Duodenal mucosa (tissue), 2 donors: Measurements from ENCODE around the gene TMEM114.

Source experiments
- H3K27ac ChIP-seq: one replicate; pipeline ENCODE4 v1.7.0; 2013; ENCODE audit warnings: low read depth, low read length
- H3K27me3 ChIP-seq, 2 donors: one replicate each; pipeline ENCODE4 v1.7.0; 2013; ENCODE audit warnings: low read length in 2 of 2, control low read depth in 1 of 2; ENCODE audit not compliant: insufficient read depth in 2 of 2, control insufficient read depth in 1 of 2
- H3K36me3 ChIP-seq, 2 donors: one replicate each; pipeline ENCODE4 v1.7.0; 2013; ENCODE audit warnings: low read length in 2 of 2, control low read depth in 1 of 2; ENCODE audit not compliant: insufficient read depth in 2 of 2, control insufficient read depth in 1 of 2
- H3K4me1 ChIP-seq, 2 donors: one replicate each; pipeline ENCODE4 v1.7.0; 2013; ENCODE audit warnings: low read length in 2 of 2, control low read depth in 1 of 2; ENCODE audit not compliant: insufficient read depth in 2 of 2, control insufficient read depth in 1 of 2
- H3K4me3 ChIP-seq, 2 donors: one replicate each; pipeline ENCODE4 v1.7.0; 2013; ENCODE audit warnings: low read length in 2 of 2, low read depth in 1 of 2
- H3K9ac ChIP-seq, 2 donors: one replicate each; pipeline ENCODE4 v1.7.0; 2013; ENCODE audit warnings: low read length in 2 of 2, low read depth in 1 of 2
- H3K9me3 ChIP-seq, 2 donors: one replicate each; pipeline ENCODE4 v1.7.0; 2013; ENCODE audit warnings: low read length in 2 of 2, control low read depth in 1 of 2; ENCODE audit not compliant: control insufficient read depth in 1 of 2

Gene TMEM114

DNA sequence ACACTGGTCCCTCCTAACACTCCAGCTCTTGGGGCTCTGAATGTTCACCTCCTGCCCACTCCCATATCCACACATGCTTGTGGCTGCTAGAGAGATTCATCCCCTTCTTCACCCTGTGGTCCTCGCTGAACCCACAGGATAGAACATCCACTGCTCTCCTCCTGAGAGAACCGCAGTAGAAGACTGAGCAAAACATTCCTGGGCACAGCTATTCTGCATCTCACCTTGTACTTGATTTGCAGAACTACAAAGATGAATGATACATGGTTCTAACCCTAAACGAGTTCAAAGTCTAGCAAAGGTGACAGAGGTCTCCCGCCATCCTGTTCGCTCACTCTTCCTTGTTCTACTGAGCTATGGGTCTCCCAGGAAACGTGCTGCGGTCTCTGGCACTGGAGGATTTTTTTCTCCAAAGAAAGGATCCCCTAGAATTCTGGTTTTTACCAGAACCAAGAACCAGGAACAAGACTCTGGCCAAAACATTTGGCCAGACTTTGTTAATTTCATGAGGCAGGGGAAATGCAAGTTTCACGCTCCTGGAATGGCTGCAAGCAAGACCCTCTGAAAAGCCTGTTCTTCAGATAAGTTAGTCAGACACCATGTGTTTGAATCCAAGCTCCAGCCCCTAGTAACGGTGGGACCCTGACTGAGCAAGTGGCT lies 39.5 kb downstream of the TMEM114 start:
- Histone ChIP-seq H3K9me3 (no peaks in the 10 kb centered on the region), H3K27ac (no peak overlapping the region), H3K27me3 (no peaks in the 10 kb centered on the region), H3K4me3 (no peak overlapping the region), H3K4me1 (peaks cover 25 to 31% of the 10 kb centered on the region in 2 donors), H3K36me3 (no peaks in the 10 kb centered on the region), H3K9ac (no peak overlapping the region)

DNA sequence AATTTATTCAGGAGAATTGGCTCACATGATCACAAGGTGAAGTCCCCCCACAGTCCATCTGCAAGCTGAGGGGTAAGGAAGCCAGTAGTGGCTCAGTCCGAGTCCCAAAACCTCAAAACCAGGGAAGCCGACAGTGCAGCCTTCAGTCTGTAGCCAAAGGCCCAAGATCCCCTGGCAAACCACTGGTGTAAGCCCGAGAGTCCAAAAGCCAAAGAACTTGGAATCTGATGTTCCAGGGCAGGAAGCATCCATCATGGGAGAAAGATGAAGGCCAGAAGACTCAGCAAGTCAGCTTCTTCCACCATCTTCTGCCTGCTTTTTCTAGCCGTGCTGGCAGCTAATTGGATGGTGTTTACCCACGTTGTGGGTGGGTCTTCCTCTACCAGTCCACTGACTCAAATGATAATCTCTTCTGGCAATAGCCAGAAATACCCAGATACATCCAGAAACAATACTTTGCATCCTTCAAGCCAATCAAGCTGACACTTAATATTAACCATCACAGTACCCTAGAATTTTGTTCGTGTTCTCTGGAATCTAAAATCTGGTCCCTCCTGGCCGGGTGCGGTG lies 40.4 kb downstream of the TMEM114 start:
- H3K36me3 ChIP-seq: no peaks in the 10 kb centered on the region
- peaks cover 25 to 31% of the 10 kb centered on the region in 2 donors for H3K4me1 ChIP-seq
- no peaks in the 10 kb centered on the region for H3K9me3 ChIP-seq
- H3K9ac ChIP-seq: no peak overlapping the region
- H3K27ac ChIP-seq: no peak overlapping the region
- H3K27me3 ChIP-seq: no peaks in the 10 kb centered on the region
- H3K4me3 ChIP-seq: no peak overlapping the region

DNA sequence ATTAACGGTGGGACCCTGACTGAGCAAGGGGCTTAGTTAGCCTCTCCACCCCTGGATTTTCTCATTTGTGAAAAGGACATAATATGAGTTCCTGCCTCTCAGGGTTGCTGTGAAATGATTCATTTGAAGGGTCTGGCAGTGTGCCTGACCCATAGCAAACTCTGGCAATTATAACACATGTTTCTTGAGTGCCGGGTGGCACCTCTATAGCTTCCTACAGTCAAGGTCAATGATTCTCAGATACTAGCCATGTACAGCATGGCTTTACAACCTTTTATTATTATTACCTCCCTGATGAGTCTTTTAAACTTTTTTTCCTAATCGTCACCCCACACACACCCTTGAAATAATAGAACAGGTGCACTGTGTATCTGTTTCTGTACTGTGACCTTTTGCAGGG lies 42.1 kb downstream of the TMEM114 start:
- H3K27me3 ChIP-seq: no peaks in the 10 kb centered on the region
- H3K36me3 ChIP-seq: no peaks in the 10 kb centered on the region
- no peak overlapping the region for H3K4me3 ChIP-seq
- H3K27ac ChIP-seq: peak overlapping the region; percentile 23
- peaks cover 25 to 45% of the 10 kb centered on the region in 2 donors for H3K4me1 ChIP-seq
- peak overlapping the region in 1 of 2 donors; percentile 15 for H3K9ac ChIP-seq
- H3K9me3 ChIP-seq: no peaks in the 10 kb centered on the region

DNA sequence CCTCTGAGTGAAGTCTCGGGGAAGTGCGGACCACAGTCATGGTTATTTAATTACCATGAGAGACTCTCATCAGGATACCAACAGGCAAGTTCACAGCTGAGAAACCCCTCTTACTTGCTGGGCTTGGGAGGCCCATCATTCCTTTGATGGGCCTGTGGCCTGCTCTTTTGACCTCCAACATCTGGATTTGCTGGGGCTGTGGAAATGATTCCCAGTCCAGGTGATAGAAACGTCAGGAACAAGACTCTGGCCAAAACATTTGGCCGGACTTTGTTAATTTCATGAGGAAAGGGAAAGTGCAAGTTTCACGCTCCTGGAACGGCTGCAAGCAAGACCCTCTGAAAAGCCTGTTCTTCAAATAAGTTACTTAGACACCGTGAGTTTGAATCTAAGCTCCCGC lies 42.5 kb downstream of the TMEM114 start:
- peak overlapping the region in 1 of 2 donors; percentile 15 for H3K9ac ChIP-seq
- peak overlapping the region; percentile 23 for H3K27ac ChIP-seq
- H3K9me3 ChIP-seq: no peaks in the 10 kb centered on the region
- no peak overlapping the region for H3K4me3 ChIP-seq
- H3K4me1 ChIP-seq: peaks cover 25 to 47% of the 10 kb centered on the region in 2 donors
- H3K27me3 ChIP-seq: no peaks in the 10 kb centered on the region
- no peaks in the 10 kb centered on the region for H3K36me3 ChIP-seq

DNA sequence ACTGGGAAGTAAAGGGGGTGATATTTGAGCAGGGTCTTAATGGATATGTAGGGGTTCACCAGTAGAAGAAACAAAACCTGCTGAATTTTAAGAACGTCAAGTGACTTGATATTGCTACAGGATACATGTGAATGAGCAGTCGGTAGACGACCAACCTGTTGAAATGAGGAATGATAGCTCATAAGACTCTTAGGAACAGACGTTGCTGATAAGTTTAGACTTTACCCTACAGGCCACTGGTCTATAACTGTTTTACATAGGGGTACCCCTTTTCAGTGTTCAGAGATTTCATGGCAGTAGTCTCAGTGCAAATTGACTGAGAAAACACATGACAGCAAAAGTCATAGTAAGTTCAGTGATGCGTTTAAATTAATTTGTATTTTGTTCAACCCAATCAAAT lies 45.9 kb downstream of the TMEM114 start:
- H3K9ac ChIP-seq: no peak overlapping the region
- peaks cover 20 to 42% of the 10 kb centered on the region in 2 donors for H3K4me1 ChIP-seq
- no peaks in the 10 kb centered on the region for H3K36me3 ChIP-seq
- no peak overlapping the region for H3K4me3 ChIP-seq
- no peak overlapping the region for H3K27ac ChIP-seq
- no peaks in the 10 kb centered on the region for H3K9me3 ChIP-seq
- no peaks in the 10 kb centered on the region for H3K27me3 ChIP-seq

DNA sequence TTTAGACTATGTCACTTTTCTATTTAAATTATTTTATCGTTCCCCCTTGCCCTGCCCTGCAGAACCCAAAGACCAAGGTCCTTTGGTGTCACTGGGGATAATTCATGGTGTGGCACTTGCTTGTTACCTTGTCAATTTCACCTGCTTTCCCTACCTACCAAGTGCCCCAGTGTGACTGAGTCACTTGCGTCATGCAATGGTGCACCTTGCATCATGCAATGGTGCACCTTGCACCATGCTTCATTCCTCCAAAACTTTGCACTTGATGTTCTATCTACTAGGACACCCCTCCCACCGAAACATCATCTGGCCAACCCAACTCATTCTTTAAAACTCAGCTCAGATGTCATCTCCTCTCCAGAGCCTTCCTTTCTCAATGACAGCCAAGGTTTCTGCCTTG lies 47.1 kb downstream of the TMEM114 start:
- no peaks in the 10 kb centered on the region for H3K9me3 ChIP-seq
- no peaks in the 10 kb centered on the region for H3K36me3 ChIP-seq
- H3K27me3 ChIP-seq: no peaks in the 10 kb centered on the region

DNA sequence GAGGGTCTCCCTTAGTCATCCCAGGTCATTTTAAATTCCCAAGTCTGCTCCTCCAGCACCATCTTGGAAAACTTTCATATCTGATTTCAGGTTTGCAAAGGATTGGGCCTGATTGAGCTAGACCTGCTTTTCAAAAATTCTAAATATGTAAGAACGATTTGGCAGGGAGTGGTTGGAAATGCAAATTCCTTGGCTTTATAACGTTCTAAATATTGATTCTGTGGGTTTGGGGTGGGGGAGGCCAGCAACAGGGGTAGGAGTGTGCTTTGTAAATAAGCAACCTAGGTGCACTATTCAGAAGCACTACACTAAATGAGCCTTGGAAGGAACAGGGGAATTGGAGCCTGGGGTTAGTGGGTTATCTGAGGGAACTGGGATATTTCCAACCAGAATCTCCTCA lies 47.9 kb downstream of the TMEM114 start:
- Histone ChIP-seq H3K36me3 (no peaks in the 10 kb centered on the region), H3K27me3 (no peaks in the 10 kb centered on the region), H3K9me3 (no peaks in the 10 kb centered on the region), H3K4me3 (no peak overlapping the region), H3K4me1 (peaks cover 10 to 31% of the 10 kb centered on the region in 2 donors), H3K9ac (no peak overlapping the region), H3K27ac (no peak overlapping the region)

More for the DNA sequence above, 47.1 kb downstream of the TMEM114 start:
- H3K9ac ChIP-seq: no peak overlapping the region
- H3K4me3 ChIP-seq: no peak overlapping the region
- no peak overlapping the region for H3K27ac ChIP-seq
- peaks cover 17 to 36% of the 10 kb centered on the region in 2 donors for H3K4me1 ChIP-seq

DNA sequence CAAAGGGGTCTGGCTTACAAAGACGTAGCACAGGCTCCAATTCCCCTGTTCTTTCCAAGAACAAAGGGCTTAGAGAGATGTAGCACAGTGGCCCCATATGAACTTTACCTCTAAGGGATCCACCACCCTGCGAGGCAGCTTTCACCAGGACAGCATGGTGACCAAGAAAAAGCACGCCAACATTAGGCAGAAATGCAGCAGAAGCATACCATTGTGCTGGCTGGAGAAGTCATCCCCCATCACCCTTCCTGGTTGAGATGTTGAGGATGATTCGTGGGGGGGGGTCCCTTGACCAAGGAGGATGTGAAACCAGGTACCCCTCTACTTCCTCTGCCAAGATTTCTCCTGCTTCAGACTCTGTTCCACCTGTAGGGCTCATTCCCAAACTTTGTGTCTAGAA lies 48.4 kb downstream of the TMEM114 start:
- no peaks in the 10 kb centered on the region for H3K27me3 ChIP-seq
- H3K27ac ChIP-seq: no peak overlapping the region
- no peak overlapping the region for H3K4me3 ChIP-seq

DNA sequence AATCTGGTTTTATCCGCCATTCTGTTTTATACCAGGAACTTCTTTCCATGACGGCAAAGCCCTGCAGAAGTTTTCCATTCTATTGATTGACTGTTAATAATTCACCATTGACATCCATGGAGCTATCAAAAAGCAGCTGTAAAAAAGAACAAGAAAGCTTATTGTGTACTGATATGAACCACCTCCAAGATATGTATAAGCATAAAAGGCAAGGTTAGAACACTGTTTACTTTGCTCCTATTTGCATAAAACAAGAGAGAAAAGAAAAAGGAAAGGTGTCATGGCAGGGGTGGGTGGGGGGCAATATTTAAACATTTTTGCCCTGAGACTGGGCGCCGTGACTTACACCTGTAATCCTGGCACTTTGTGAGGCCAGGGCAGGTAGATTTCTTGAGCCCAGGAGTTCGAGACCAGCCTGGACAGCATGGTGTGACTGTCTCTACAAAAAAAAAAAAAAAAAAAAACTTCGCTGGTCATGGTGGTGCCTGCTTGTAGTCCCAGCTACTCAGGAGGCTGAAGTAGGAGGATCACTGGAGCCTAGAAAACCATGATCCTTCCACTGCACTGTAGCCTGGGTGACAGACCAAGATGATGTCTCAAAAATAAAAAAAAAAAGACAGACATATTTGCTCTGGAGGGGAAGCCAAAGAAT lies 52.5 kb downstream of the TMEM114 start:
- Histone ChIP-seq H3K27me3 (no peaks in the 10 kb centered on the region), H3K4me1 (peaks cover 0 to 9% of the 10 kb centered on the region in 2 donors), H3K9ac (peak overlapping the region; percentile 16 to 19), H3K9me3 (no peaks in the 10 kb centered on the region), H3K36me3 (no peaks in the 10 kb centered on the region), H3K27ac (peak overlapping the region; percentile 22), H3K4me3 (no peak overlapping the region)

More for the DNA sequence above, 48.4 kb downstream of the TMEM114 start:
- H3K4me1 ChIP-seq: peaks cover 8 to 28% of the 10 kb centered on the region in 2 donors
- no peak overlapping the region for H3K9ac ChIP-seq
- no peaks in the 10 kb centered on the region for H3K36me3 ChIP-seq
- no peaks in the 10 kb centered on the region for H3K9me3 ChIP-seq

DNA sequence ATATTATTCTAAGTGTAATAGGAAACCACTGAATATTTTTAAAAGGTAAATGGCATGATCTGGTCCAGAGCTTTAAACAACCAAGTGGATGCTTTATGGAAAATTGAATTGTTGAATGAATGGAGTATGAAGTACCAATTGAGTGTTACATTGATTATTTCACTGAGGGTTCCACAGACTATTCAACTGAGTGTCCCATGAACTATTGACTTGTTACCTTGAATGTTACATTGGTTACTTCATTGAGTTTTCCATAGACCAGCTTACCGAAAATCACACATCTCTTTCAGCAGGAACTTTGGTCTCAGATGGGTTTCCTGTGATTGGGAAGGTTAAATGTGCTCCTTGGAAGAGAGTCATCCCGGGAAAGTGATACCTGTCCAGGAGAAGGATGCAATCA lies 56.8 kb downstream of the TMEM114 start:
- Histone ChIP-seq H3K27ac (no peak overlapping the region), H3K9me3 (no peaks in the 10 kb centered on the region), H3K4me3 (no peak overlapping the region), H3K9ac (no peak overlapping the region), H3K27me3 (no peaks in the 10 kb centered on the region), H3K36me3 (no peaks in the 10 kb centered on the region), H3K4me1 (peaks cover 0 to 6% of the 10 kb centered on the region in 2 donors)
